ENCODE measurements around the gene BOD1L1.

The BOD1L1 gene

DNA sequence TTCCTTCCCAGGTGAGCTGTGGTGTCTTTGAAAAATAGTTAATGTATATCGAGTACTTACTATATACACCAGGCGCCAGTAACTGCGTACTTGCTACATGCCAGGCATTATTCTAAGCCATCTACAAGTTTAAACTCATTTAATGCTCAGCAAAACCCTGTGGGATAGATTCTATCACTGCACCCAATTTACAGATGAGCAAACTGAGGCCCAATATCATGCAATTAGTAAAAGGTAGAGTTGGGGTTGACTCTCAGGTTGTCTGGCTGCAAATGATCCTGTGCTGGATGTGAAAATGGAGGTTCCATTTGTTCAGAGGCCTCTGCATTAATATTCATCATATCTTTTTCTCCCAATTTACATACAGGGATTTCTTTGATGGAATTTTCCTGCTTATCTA, 100.9 kb downstream of the BOD1L1 start:
- Histone ChIP-seq H3K36me3 (ENCODE audit: control insufficient read depth, insufficient read depth, low read length) (no peaks in the 10 kb centered on the region), H3K27ac (ENCODE audit: insufficient read depth, low read length, poor library complexity, severe bottlenecking) (no peak overlapping the region), H3K9me3 (ENCODE audit: control insufficient read depth, low read length) (no peaks in the 10 kb centered on the region), H3K4me3 (ENCODE audit: insufficient read depth, low read depth, low read length, poor library complexity, severe bottlenecking) (no peak overlapping the region), H3K4me1 (ENCODE audit: control insufficient read depth, insufficient read depth, low read length, poor library complexity, severe bottlenecking) (peaks cover 21% of the 10 kb centered on the region), H3K27me3 (replicated peaks; ENCODE audit: control insufficient read depth, insufficient read depth, low read length, poor library complexity, severe bottlenecking) (peaks cover 92% of the 10 kb centered on the region)
- no peak for DNase-seq

- DNase-seq = no peak
- H3K27me3 ChIP-seq (replicated peaks; ENCODE audit: control insufficient read depth, insufficient read depth, low read length, poor library complexity, severe bottlenecking) = peaks cover 88% of the 10 kb centered on the region
- H3K27ac ChIP-seq (ENCODE audit: insufficient read depth, low read length, poor library complexity, severe bottlenecking) = no peak overlapping the region
- H3K36me3 ChIP-seq (ENCODE audit: control insufficient read depth, insufficient read depth, low read length) = no peaks in the 10 kb centered on the region
- no peak overlapping the region for H3K4me3 ChIP-seq (ENCODE audit: insufficient read depth, low read depth, low read length, poor library complexity, severe bottlenecking)
- H3K4me1 ChIP-seq (ENCODE audit: control insufficient read depth, insufficient read depth, low read length, poor library complexity, severe bottlenecking) = peaks cover 16% of the 10 kb centered on the region
- no peaks in the 10 kb centered on the region for H3K9me3 ChIP-seq (ENCODE audit: control insufficient read depth, low read length)
Observed at GRCh38 chr4:13525606-13526281, 101.8 kb downstream of the BOD1L1 start.

GRCh38 chr4:13524504-13525243, 102.9 kb downstream of the BOD1L1 start:
- H3K27me3 ChIP-seq (replicated peaks; ENCODE audit: control insufficient read depth, insufficient read depth, low read length, poor library complexity, severe bottlenecking) = peaks cover 79% of the 10 kb centered on the region

DNA sequence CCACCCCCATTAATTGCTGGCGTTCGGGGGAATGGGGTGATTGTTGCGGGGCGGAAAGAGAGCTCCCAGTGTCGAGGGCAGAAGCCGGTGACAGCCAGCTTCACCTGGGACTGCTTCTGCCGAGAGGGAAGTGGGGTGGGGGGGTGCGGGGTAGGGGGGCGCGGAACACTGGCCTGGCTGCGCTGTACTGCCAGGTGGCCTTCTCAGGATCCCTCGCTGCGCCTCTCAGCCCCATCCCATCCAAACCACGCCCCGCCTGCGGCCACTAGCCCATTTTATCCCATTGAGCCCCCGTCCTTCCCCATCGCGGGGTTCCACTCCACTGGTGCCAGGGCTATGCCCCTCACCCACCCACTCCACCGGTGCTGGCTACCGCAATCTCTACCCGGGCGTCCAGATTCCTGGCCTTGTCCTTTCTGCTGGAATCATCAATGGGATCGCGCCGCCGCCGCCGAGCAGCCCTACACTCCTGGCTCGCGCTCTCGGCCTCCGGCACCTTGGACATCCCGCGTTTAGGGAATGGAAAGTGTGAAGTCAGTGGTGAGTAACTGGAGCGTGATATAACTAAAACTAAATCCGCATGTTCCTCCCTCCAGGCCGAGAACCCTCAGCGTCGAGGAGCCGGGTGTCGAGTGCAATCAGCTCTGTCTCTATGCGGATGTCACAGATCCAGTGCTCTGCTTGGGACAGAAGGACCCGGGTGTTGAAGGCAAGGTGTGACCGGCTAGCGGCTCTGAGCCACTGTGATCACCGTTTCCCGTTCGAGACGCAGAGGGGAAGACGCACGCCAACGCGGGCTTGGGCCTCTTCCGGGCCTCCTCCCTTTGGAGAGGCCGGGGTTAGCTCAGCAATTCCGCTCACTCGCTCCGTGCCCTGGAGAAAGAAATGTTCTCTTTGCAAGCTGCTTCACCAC, 103.7 kb downstream of the BOD1L1 start:
- H3K9me3 ChIP-seq (ENCODE audit: control insufficient read depth, low read length) = no peaks in the 10 kb centered on the region
- H3K27me3 ChIP-seq (replicated peaks; ENCODE audit: control insufficient read depth, insufficient read depth, low read length, poor library complexity, severe bottlenecking) = peaks cover 71% of the 10 kb centered on the region
- peaks cover 10% of the 10 kb centered on the region for H3K4me1 ChIP-seq (ENCODE audit: control insufficient read depth, insufficient read depth, low read length, poor library complexity, severe bottlenecking)
- no peak for DNase-seq
- H3K27ac ChIP-seq (ENCODE audit: insufficient read depth, low read length, poor library complexity, severe bottlenecking) = no peak overlapping the region
- H3K4me3 ChIP-seq (ENCODE audit: insufficient read depth, low read depth, low read length, poor library complexity, severe bottlenecking) = no peak overlapping the region
- H3K36me3 ChIP-seq (ENCODE audit: control insufficient read depth, insufficient read depth, low read length) = no peaks in the 10 kb centered on the region

More at GRCh38 chr4:13524504-13525243, 102.9 kb downstream of the BOD1L1 start:
- Histone ChIP-seq H3K4me1 (ENCODE audit: control insufficient read depth, insufficient read depth, low read length, poor library complexity, severe bottlenecking) (peaks cover 16% of the 10 kb centered on the region), H3K27ac (ENCODE audit: insufficient read depth, low read length, poor library complexity, severe bottlenecking) (no peak overlapping the region), H3K9me3 (ENCODE audit: control insufficient read depth, low read length) (no peaks in the 10 kb centered on the region), H3K4me3 (ENCODE audit: insufficient read depth, low read depth, low read length, poor library complexity, severe bottlenecking) (no peak overlapping the region), H3K36me3 (ENCODE audit: control insufficient read depth, insufficient read depth, low read length) (no peaks in the 10 kb centered on the region)
- DNase-seq = no peak

DNA sequence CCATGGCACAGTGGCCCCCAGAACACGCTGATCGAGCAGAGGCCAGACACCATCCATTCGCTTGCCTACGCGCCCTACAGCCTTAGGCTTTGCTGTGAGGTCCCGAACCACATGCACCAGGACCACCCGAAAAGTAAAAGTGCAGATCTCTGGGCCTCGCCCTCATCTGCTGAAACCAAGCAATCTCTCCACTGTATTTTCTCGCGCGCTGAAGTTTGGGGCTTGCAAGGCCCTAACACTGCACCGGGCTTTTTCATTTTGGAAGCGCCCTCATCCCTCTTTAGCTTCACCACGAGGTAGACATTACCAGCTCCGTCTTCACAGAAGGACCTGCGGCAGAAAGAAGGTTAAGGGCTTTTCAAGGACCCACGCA, 104.4 kb downstream of the BOD1L1 start:
- no peak overlapping the region for H3K4me3 ChIP-seq (ENCODE audit: insufficient read depth, low read depth, low read length, poor library complexity, severe bottlenecking)
- peaks cover 6% of the 10 kb centered on the region for H3K4me1 ChIP-seq (ENCODE audit: control insufficient read depth, insufficient read depth, low read length, poor library complexity, severe bottlenecking)
- no peak overlapping the region for H3K27ac ChIP-seq (ENCODE audit: insufficient read depth, low read length, poor library complexity, severe bottlenecking)
- peaks cover 65% of the 10 kb centered on the region for H3K27me3 ChIP-seq (replicated peaks; ENCODE audit: control insufficient read depth, insufficient read depth, low read length, poor library complexity, severe bottlenecking)
- DNase-seq = no peak
- no peaks in the 10 kb centered on the region for H3K36me3 ChIP-seq (ENCODE audit: control insufficient read depth, insufficient read depth, low read length)
- no peaks in the 10 kb centered on the region for H3K9me3 ChIP-seq (ENCODE audit: control insufficient read depth, low read length)

DNA sequence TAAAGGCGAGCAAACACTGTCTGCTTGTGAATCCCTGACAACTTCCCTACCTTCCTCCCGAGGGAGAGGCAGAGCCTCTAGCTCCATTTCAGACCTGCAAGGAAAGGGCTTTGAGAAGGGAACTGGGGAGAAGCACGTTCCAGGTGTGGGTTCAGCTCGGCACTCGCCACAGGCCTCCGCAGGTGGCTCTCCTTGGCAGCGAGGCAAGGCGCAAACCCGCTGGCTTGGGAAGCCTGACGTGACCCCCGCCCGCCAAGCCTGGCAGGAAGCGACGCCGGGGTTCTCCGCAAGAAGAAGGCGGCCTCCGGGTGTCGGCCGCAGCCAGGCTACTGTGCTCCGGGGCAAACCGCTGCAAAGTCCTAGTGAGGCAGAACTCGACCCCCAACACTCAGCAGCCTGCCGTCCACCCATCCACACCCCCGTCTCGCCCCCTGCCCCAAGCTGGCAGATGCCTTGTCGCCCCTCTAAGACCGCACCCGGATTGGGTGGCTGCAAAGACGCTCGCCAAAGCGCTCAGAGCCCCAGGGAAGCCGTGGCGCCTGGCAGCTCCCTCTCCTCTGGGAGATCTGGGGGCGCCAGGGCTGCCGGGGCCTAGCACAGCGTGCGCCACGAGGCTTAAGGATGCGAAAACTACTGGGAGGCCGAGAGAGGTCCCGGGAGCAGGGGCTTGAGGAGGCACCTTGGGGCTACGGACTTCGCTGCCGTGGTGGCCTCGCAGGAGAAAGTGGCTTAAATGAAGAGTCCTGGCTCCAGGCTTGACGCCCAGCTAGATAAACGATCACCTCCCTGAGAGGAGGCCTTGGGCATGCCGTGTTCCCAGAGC, 105.0 kb downstream of the BOD1L1 start:
- no peak overlapping the region for H3K27ac ChIP-seq (ENCODE audit: insufficient read depth, low read length, poor library complexity, severe bottlenecking)
- no peak overlapping the region for H3K4me3 ChIP-seq (ENCODE audit: insufficient read depth, low read depth, low read length, poor library complexity, severe bottlenecking)
- DNase-seq = no peak
- no peaks in the 10 kb centered on the region for H3K9me3 ChIP-seq (ENCODE audit: control insufficient read depth, low read length)
- peaks cover 59% of the 10 kb centered on the region for H3K27me3 ChIP-seq (replicated peaks; ENCODE audit: control insufficient read depth, insufficient read depth, low read length, poor library complexity, severe bottlenecking)
- no peaks in the 10 kb centered on the region for H3K36me3 ChIP-seq (ENCODE audit: control insufficient read depth, insufficient read depth, low read length)
- no peaks in the 10 kb centered on the region for H3K4me1 ChIP-seq (ENCODE audit: control insufficient read depth, insufficient read depth, low read length, poor library complexity, severe bottlenecking)

DNA sequence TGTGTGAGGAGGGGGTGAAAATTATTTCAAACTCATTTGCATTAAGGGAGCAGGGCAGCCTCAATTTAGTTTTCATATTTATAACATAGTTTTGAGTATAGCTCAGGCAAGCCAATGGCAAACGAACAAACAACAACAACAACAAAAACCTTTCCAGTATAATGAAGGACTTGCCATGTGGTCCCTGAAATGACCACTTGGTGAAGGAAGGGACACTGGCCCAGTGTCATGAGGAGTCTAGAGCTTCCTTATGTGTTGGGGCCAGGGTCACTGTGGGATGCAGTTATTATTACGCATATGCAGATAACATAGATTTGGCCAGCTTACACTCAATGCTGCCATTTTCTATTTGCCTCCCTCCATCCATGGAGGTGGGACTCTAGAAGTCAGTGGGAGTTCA, 106.5 kb downstream of the BOD1L1 start:
- no peaks in the 10 kb centered on the region for H3K36me3 ChIP-seq (ENCODE audit: control insufficient read depth, insufficient read depth, low read length)
- H3K4me3 ChIP-seq (ENCODE audit: insufficient read depth, low read depth, low read length, poor library complexity, severe bottlenecking) = no peak overlapping the region
- H3K27me3 ChIP-seq (replicated peaks; ENCODE audit: control insufficient read depth, insufficient read depth, low read length, poor library complexity, severe bottlenecking) = peaks cover 45% of the 10 kb centered on the region
- no peaks in the 10 kb centered on the region for H3K9me3 ChIP-seq (ENCODE audit: control insufficient read depth, low read length)
- H3K27ac ChIP-seq (ENCODE audit: insufficient read depth, low read length, poor library complexity, severe bottlenecking) = no peak overlapping the region
- DNase-seq = no peak
- no peaks in the 10 kb centered on the region for H3K4me1 ChIP-seq (ENCODE audit: control insufficient read depth, insufficient read depth, low read length, poor library complexity, severe bottlenecking)

Data from effector memory CD4-positive, alpha-beta T cell (primary cell).